ENCODE results near the gene THSD4. TPM values are rescaled to one million over a fixed set of nuclear protein-coding genes. Genes with fewer than 3 reads are reported as not detected.

The THSD4 gene
- total and polyA plus RNA-seq, 2 of the 4 experiments (the other 2 are of a cell fraction): 25.5 to 31.1 TPM

DNA sequence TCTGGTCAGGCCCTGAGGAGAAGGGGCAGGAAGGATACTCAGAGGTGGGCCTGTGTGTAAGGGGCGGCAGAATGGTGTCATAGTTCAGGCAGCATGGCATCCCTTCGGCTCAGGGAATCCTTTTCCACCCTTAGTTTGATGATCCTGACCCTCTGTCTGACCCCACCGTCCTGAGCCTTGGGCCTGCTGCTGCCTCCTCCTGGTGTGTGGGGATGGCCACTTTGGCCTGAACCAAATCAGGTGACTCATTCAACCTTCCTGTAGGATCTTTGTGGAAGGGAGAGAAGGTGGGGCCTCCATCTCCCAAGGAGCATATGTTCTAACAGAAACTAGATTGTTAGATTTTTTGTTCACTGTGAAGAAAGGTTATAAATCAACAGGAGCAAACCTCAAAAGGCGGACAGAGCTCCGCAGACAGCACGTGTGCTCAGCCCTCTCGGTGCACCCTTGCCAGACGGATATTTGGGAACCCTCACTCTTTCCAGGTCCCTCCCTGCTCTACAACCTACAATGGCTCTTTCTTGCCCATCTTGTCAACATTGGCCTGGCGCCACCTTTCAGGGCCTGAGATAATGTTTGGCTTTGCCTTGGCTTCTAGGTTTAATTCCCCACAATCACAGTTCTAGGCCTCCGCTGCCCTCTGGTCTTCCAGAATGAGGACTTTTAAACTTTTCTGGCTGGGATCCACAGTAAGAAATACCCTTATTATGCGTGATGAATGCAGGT, 21.7 kb downstream of the THSD4 start:
- H3K36me3 ChIP-seq (ENCODE audit: control insufficient read depth, insufficient read depth, low read length): peaks cover 5% of the 10 kb centered on the region
- no peak overlapping the region for H3K4me3 ChIP-seq (ENCODE audit: insufficient read depth, low read depth, low read length)
- WGBS, 2 experiments (ENCODE audit: extremely low coverage in 2 of 2, insufficient read length in 1 of 2): 86% methylated on average over 1 of the region's 11 CpGs; no CpG with 5 or more reads in 1 of the 2 experiments
- DNase-seq (peak; percentile 62), ATAC-seq (ENCODE audit: low read depth) (peak; percentile 67)
- H3K56ac ChIP-seq (ENCODE audit: extremely low read depth, insufficient read depth, low read length): peak overlapping the region; percentile 70
- peak overlapping the region; percentile 89 for H2AFZ ChIP-seq (replicated peaks; ENCODE audit: low read length, poor library complexity)
- peaks cover 28% of the 10 kb centered on the region for H3K9me1 ChIP-seq (ENCODE audit: insufficient read depth, low read length)
- H3K14ac ChIP-seq (replicated peaks; ENCODE audit: low read depth, low read length): peak overlapping the region; percentile 78
- CTCF ChIA-PET: interaction anchor here (1.5 kb wide), 1 partner anchor 12 kb away, joined by 4 read pairs; no protein-coding TSS in a partner anchor
- H3K9ac ChIP-seq (ENCODE audit: low read depth, low read length): peak overlapping the region; percentile 20; the same call in 1 of the 2 replicates
- peak overlapping the region; percentile 69 for H2BK20ac ChIP-seq (ENCODE audit: low read depth, low read length)
- peaks cover 14% of the 10 kb centered on the region for H3K4me1 ChIP-seq (ENCODE audit: control insufficient read depth, insufficient read depth, low read length)
- H2BK15ac ChIP-seq (ENCODE audit: low read depth, low read length): peak overlapping the region; percentile 97; the same call in 2 of the 3 replicates
- peak overlapping the region; percentile 94 for H4K91ac ChIP-seq (ENCODE audit: insufficient read depth, low read depth, low read length)
- no peaks in the 10 kb centered on the region for H3K9me3 ChIP-seq (ENCODE audit: control insufficient read depth, insufficient read depth, low read length)
- dilution Hi-C loops (cut with HindIII; ENCODE audit: low sequenced_read_pairs, unreplicated experiment): no loop called here
- H3K4me2 ChIP-seq (ENCODE audit: low read depth, low read length): peak overlapping the region; percentile 18; the same call in 1 of the 2 replicates
- H2AK5ac ChIP-seq (ENCODE audit: low read depth, low read length): peak overlapping the region; percentile 96
- peak overlapping the region; percentile 77 for H3K23ac ChIP-seq (ENCODE audit: low read depth, low read length)
- peak overlapping the region; percentile 60 for H3K18ac ChIP-seq (ENCODE audit: low read depth, low read length)
- H4K20me1 ChIP-seq (ENCODE audit: insufficient read depth, low read length): peaks cover 5% of the 10 kb centered on the region; the same call in 1 of the 2 replicates
- peak overlapping the region; percentile 63 for H4K5ac ChIP-seq (ENCODE audit: low read depth, low read length)
- H3K27me3 ChIP-seq (ENCODE audit: control insufficient read depth, insufficient read depth, low read length): no peaks in the 10 kb centered on the region
- peak overlapping the region; percentile 93 for H2AK9ac ChIP-seq (replicated peaks; ENCODE audit: low read depth, low read length, poor library complexity)
- intact Hi-C loops (cut with micrococcal nuclease): no loop called here
- peak overlapping the region; percentile 90 for H2BK5ac ChIP-seq (ENCODE audit: low read depth, low read length, poor library complexity, severe bottlenecking)
- POLR2A ChIA-PET (ENCODE audit: unreplicated experiment): interaction anchor here (0.6 kb wide), 1 partner anchor 21 kb away, joined by 3 read pairs; no protein-coding TSS in a partner anchor
- H4K8ac ChIP-seq (ENCODE audit: low read depth in 2 of 2, low read length in 2 of 2): peak overlapping the region; percentile 49 to 92
- peak overlapping the region; percentile 85 for H3K4ac ChIP-seq (ENCODE audit: low read depth, low read length)
- TF ChIP-seq MAZ (IDR thresholded peaks at IDR 0.05; ENCODE audit: borderline replicate concordance, low read depth, low read length): no peak
- TF ChIP-seq, protein P1, sequence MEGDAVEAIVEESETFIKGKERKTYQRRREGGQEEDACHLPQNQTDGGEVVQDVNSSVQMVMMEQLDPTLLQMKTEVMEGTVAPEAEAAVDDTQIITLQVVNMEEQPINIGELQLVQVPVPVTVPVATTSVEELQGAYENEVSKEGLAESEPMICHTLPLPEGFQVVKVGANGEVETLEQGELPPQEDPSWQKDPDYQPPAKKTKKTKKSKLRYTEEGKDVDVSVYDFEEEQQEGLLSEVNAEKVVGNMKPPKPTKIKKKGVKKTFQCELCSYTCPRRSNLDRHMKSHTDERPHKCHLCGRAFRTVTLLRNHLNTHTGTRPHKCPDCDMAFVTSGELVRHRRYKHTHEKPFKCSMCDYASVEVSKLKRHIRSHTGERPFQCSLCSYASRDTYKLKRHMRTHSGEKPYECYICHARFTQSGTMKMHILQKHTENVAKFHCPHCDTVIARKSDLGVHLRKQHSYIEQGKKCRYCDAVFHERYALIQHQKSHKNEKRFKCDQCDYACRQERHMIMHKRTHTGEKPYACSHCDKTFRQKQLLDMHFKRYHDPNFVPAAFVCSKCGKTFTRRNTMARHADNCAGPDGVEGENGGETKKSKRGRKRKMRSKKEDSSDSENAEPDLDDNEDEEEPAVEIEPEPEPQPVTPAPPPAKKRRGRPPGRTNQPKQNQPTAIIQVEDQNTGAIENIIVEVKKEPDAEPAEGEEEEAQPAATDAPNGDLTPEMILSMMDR (conservative IDR thresholded peaks at IDR 0.05; ENCODE audit: low read depth, low read length): peak; percentile 26; the same call in 1 of the 2 replicates
- H2BK120ac ChIP-seq (ENCODE audit: low read depth, low read length): peak overlapping the region; percentile 91
- in situ Hi-C loops (cut with MboI; ENCODE audit: low sequenced_read_pairs): no loop called here
- BruUV-seq (replicated peaks): no TSS peak
- peak overlapping the region; percentile 77 for H3K27ac ChIP-seq (ENCODE audit: insufficient read depth, low read length)
- H3K79me1 ChIP-seq (ENCODE audit: low read depth in 1 of 2, low read length in 2 of 2): peaks cover 33 to 81% of the 10 kb centered on the region in 2 experiments

All from IMR-90 (cell line).